Colonic mucosa (tissue), 4 donors: ENCODE data around the gene TMC4. TPM values are rescaled to one million over a fixed set of nuclear protein-coding genes. Genes with fewer than 3 reads are reported as not detected.

Experiments used
- DNase-seq: peaks from one replicate; pipeline ENCODE4 v3.0.0-alpha.2; 2020
- H3K27ac ChIP-seq: fragments of 200-600 bp; one replicate; pipeline ENCODE4 v1.8.0; 2021
- H3K27me3 ChIP-seq: fragments of 200-600 bp; one replicate; pipeline ENCODE4 v1.8.0; 2021
- H3K36me3 ChIP-seq: fragments of 200-600 bp; one replicate; pipeline ENCODE4 v1.8.0; 2021
- H3K4me1 ChIP-seq: fragments of 200-600 bp; one replicate; pipeline ENCODE4 v1.8.0; 2021; ENCODE audit warnings: mild to moderate bottlenecking
- H3K4me3 ChIP-seq: fragments of 200-600 bp; one replicate; pipeline ENCODE4 v1.8.0; 2021
- H3K9ac ChIP-seq, 2 donors: one replicate each; pipeline ENCODE4 v1.7.0; 2013; ENCODE audit warnings: control low read depth in 2 of 2, low read depth in 2 of 2, low read length in 2 of 2
- H3K9me3 ChIP-seq: fragments of 200-600 bp; one replicate; pipeline ENCODE4 v1.8.0; 2021
- intact Hi-C: fragments of 100-400 bp; cut with DNase I; formaldehyde crosslinking; loops from one replicate; pipeline ENCODE4 v1.14.1; 2022
- total RNA-seq, 2 donors: library from RNA; stranded (reverse); fragmentation: NEBNext Ultra II Directional in 1 of 2; extraction: Animal tissue kit (Norgen Biotek cat#: 25700) in 1 of 2; gene quantifications; one replicate each; pipeline ENCODE4 v1.2.1, GENCODE V29; 2021
- TF ChIP-seq, protein P1 (sequence below): fragments of 200-600 bp; IDR thresholded peaks from one replicate; pipeline ENCODE4 v1.8.0; 2022; ENCODE audit warnings: antibody characterized with exemption, mild to moderate bottlenecking
- donor health status: healthy.
- donor health status: DM: no; HTN: no; CAD: no.
- donor health status: DM: no; HTN: no; CAD: no.

TMC4 gene
- total RNA-seq, 2 donors from 2014 or later: 80.9 to 165 TPM

DNA sequence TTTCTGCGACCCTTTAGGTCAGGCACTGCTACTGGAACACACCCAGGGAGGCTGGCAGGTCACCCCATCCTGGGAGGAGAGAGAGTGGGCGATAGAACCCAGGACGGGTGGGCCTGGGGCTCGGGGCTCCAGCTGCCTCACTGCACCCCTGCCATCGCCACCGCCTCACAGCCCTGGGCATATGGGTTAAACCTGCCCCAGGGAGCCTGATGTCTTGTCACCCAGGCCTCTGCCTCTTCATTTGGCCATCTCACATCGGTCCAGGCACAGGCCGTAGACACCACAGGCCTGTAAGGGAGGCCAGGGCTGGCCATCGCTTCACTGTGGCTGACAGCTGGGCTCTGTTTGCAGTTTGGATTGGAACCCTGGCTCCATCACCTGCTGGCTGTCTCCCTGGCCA, 47.2 kb downstream of the TMC4 start:
- Histone ChIP-seq H3K27me3 (no peaks in the 10 kb centered on the region), H3K4me3 (no peak overlapping the region), H3K4me1 (no peaks in the 10 kb centered on the region), H3K9me3 (no peaks in the 10 kb centered on the region), H3K36me3 (peaks cover 5% of the 10 kb centered on the region), H3K27ac (no peak overlapping the region), H3K9ac (no peak overlapping the region)
- intact Hi-C loops: no loop called here
- TF ChIP-seq, protein P1, sequence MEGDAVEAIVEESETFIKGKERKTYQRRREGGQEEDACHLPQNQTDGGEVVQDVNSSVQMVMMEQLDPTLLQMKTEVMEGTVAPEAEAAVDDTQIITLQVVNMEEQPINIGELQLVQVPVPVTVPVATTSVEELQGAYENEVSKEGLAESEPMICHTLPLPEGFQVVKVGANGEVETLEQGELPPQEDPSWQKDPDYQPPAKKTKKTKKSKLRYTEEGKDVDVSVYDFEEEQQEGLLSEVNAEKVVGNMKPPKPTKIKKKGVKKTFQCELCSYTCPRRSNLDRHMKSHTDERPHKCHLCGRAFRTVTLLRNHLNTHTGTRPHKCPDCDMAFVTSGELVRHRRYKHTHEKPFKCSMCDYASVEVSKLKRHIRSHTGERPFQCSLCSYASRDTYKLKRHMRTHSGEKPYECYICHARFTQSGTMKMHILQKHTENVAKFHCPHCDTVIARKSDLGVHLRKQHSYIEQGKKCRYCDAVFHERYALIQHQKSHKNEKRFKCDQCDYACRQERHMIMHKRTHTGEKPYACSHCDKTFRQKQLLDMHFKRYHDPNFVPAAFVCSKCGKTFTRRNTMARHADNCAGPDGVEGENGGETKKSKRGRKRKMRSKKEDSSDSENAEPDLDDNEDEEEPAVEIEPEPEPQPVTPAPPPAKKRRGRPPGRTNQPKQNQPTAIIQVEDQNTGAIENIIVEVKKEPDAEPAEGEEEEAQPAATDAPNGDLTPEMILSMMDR: no peak
- no peak for DNase-seq

DNA sequence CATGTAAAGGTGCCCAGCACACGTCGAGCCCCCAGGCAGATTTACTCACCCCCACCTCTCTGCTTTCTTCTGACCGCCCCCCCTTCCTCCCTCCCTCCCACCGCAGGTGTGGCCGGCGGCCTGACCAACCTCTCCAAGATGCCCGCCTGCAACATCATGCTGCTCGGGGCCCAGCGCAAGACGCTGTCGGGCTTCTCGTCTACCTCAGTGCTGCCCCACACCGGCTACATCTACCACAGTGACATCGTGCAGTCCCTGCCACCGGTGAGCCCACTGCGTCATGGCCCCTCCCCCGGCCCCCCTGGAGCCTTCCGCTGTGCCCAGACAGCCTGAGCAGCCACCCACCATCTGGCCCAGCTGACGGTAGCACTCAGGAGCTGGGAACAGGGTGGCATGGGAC, 48.6 kb downstream of the TMC4 start:
- Histone ChIP-seq H3K36me3 (peaks cover 5% of the 10 kb centered on the region), H3K9me3 (no peaks in the 10 kb centered on the region), H3K9ac (no peak overlapping the region), H3K4me1 (no peaks in the 10 kb centered on the region), H3K27me3 (no peaks in the 10 kb centered on the region), H3K4me3 (no peak overlapping the region), H3K27ac (no peak overlapping the region)
- intact Hi-C loops: no loop called here
- no peak for DNase-seq
- TF ChIP-seq, protein P1: no peak

GRCh38 chr19:54123682-54124081, 49.3 kb downstream of the TMC4 start:
- TF ChIP-seq, protein P1: no peak
- Histone ChIP-seq H3K27ac (no peak overlapping the region), H3K4me1 (no peaks in the 10 kb centered on the region), H3K36me3 (peaks cover 5% of the 10 kb centered on the region), H3K4me3 (no peak overlapping the region), H3K9me3 (no peaks in the 10 kb centered on the region), H3K27me3 (no peaks in the 10 kb centered on the region), H3K9ac (no peak overlapping the region)
- DNase-seq: no peak
- intact Hi-C loops: no loop called here

GRCh38 chr19:54121259-54121658, 51.7 kb downstream of the TMC4 start:
- H3K9ac ChIP-seq: no peak overlapping the region
- no peaks in the 10 kb centered on the region for H3K9me3 ChIP-seq
- intact Hi-C loops: no loop called here
- H3K4me3 ChIP-seq: no peak overlapping the region
- H3K36me3 ChIP-seq: peaks cover 5% of the 10 kb centered on the region
- no peaks in the 10 kb centered on the region for H3K27me3 ChIP-seq
- H3K4me1 ChIP-seq: no peaks in the 10 kb centered on the region
- H3K27ac ChIP-seq: no peak overlapping the region
- DNase-seq: no peak
- TF ChIP-seq, protein P1: no peak

- Histone ChIP-seq H3K4me3 (peak within 1 kb of the TSS; percentile 66), H3K36me3 (no peaks in the 10 kb centered on the region), H3K9ac (peak within 1 kb of the TSS; percentile 75 to 87), H3K9me3 (no peaks in the 10 kb centered on the region), H3K4me1 (no peaks in the 10 kb centered on the region), H3K27me3 (no peaks in the 10 kb centered on the region), H3K27ac (peak within 1 kb of the TSS; percentile 87)
- TF ChIP-seq, protein P1: no peak
- DNase-seq: peak; percentile 98
- intact Hi-C loops: no loop called here
Measured at GRCh38 chr19:54115109-54116063, 57.6 kb downstream of the TMC4 start, which contains the start of the genes PRPF31 and TFPT. Gene PRPF31, plus strand, starts transcription at chr19:54115754. Its CDS starts 2,525 bp downstream, at chr19:54118279. Gene TFPT, minus strand, starts transcription at chr19:54115657. Its CDS starts 388 bp downstream, at chr19:54115269.
